HG03439 (cell line): ENCODE results near the gene HOXB3.

Source experiments
- ATAC-seq: cut with Tn5 transposase; IDR thresholded peaks from one replicate; pipeline ENCODE4 v1.9.1; 2021; ENCODE audit warnings: mild to moderate bottlenecking, moderate library complexity; ENCODE audit not compliant: unreplicated experiment

HOXB3 gene

GRCh38 chr17:48613862-48614694, 24.0 kb upstream of the HOXB3 start:
- ATAC-seq: no peak

GRCh38 chr17:48612854-48613691, 23.0 kb upstream of the HOXB3 start:
- ATAC-seq: no peak

GRCh38 chr17:48612456-48612853, 22.4 kb upstream of the HOXB3 start:
- ATAC-seq: no peak

- no peak for ATAC-seq
Observed at GRCh38 chr17:48611681-48612455, 21.8 kb upstream of the HOXB3 start.

GRCh38 chr17:48611213-48611612, 21.2 kb upstream of the HOXB3 start:
- no peak for ATAC-seq

- no peak for ATAC-seq
Observed at GRCh38 chr17:48610282-48611211, 20.5 kb upstream of the HOXB3 start, which contains the start of gene HOXB7. HOXB7 (minus strand) TSS chr17:48611017; CDS start chr17:48610918, 99 bp downstream.

- ATAC-seq: no peak
Observed at GRCh38 chr17:48609759-48610281, 19.8 kb upstream of the HOXB3 start.

- ATAC-seq: no peak
Observed at GRCh38 chr17:48609033-48609432, 19.0 kb upstream of the HOXB3 start.

- no peak for ATAC-seq
Observed at GRCh38 chr17:48608494-48608834, 18.4 kb upstream of the HOXB3 start.

- no peak for ATAC-seq
Observed at GRCh38 chr17:48606892-48607614, 17.0 kb upstream of the HOXB3 start.

GRCh38 chr17:48605991-48606891, 16.2 kb upstream of the HOXB3 start:
- ATAC-seq: no peak

- ATAC-seq: no peak
Observed at GRCh38 chr17:48605409-48605919, 15.4 kb upstream of the HOXB3 start.

- no peak for ATAC-seq
Observed at GRCh38 chr17:48604770-48605329, 14.8 kb upstream of the HOXB3 start, which contains the start of gene HOXB6. HOXB6 (minus strand) TSS chr17:48604986; CDS start chr17:48598150, 6,836 bp downstream.

GRCh38 chr17:48603959-48604769, 14.1 kb upstream of the HOXB3 start:
- no peak for ATAC-seq

- ATAC-seq: no peak
Observed at GRCh38 chr17:48601539-48602425, 11.7 kb upstream of the HOXB3 start.

- no peak for ATAC-seq
Observed at GRCh38 chr17:48601207-48601538, 11.1 kb upstream of the HOXB3 start.
